D721Med (cell line): Measurements from ENCODE around the gene DFFB.

Experiments used
- DNase-seq: peaks from one replicate; pipeline ENCODE4 v3.0.0; 2011; ENCODE audit warnings: low spot score; ENCODE audit not compliant: insufficient read length
- FAIRE-seq: peaks from 2 replicates; lab custom pipeline; 2011; peaks lifted over from hg19 to GRCh38; lab: Jason Lieb, UNC
- TF ChIP-seq, protein P1 (sequence below): IDR thresholded peaks from 2 replicates; pipeline ENCODE4 v1.5.1; 2012; ENCODE audit warnings: mild to moderate bottlenecking, control low read depth; ENCODE audit not compliant: insufficient read depth; ENCODE audit errors: missing control alignments

DFFB gene

DNA sequence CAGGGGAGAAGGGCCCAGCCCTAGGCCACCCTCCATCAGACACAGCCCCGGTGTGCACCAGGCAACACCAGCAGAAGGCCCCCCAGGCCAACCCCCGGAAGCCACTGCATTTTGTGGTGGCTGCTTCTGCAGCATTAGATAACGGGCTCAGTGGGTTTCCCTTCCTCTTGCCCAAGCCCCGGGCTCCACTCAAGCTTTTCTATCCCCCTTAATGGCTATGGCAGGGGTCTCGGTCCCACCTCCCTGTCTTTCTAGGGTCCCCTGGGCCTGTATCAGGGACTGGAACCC lies 23.9 kb downstream of the DFFB start:
- TF ChIP-seq, protein P1, sequence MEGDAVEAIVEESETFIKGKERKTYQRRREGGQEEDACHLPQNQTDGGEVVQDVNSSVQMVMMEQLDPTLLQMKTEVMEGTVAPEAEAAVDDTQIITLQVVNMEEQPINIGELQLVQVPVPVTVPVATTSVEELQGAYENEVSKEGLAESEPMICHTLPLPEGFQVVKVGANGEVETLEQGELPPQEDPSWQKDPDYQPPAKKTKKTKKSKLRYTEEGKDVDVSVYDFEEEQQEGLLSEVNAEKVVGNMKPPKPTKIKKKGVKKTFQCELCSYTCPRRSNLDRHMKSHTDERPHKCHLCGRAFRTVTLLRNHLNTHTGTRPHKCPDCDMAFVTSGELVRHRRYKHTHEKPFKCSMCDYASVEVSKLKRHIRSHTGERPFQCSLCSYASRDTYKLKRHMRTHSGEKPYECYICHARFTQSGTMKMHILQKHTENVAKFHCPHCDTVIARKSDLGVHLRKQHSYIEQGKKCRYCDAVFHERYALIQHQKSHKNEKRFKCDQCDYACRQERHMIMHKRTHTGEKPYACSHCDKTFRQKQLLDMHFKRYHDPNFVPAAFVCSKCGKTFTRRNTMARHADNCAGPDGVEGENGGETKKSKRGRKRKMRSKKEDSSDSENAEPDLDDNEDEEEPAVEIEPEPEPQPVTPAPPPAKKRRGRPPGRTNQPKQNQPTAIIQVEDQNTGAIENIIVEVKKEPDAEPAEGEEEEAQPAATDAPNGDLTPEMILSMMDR, result no peak
- no peak for FAIRE-seq

DNA sequence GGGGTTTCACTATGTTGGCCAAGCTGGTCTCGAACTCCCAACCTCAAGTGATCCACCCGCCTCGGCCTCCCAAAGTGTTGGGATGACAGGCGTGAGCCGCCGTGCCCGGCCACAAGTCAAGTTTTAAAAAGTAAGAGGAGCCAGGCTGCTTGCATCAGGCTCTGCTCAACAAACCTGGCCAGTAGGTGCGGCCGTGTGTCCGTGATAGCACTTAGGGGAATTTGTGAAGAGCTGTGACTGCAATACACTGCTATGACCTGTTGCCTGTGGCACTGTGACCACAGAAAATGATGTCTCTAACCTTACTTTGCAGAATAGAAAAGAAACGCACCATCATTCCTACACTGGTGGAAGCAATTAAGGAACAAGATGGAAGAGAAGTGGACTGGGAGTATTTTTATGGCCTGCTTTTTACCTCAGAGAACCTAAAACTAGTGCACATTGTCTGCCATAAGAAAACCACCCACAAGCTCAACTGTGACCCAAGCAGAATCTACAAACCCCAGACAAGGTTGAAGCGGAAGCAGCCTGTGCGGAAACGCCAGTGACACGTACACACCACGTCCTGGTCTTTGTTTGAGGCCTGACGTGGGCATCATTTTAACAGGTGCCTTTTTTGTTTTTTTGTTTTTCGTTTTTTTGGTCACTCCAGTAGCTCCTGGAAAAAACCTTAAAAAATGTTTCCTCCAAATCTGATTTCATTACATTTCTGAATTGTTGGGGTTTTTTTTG lies 26.1 kb downstream of the DFFB start:
- TF ChIP-seq, protein P1, result no peak
- no peak for DNase-seq
- no peak for FAIRE-seq

More for the DNA sequence above, 23.9 kb downstream of the DFFB start:
- DNase-seq, result no peak

DNA sequence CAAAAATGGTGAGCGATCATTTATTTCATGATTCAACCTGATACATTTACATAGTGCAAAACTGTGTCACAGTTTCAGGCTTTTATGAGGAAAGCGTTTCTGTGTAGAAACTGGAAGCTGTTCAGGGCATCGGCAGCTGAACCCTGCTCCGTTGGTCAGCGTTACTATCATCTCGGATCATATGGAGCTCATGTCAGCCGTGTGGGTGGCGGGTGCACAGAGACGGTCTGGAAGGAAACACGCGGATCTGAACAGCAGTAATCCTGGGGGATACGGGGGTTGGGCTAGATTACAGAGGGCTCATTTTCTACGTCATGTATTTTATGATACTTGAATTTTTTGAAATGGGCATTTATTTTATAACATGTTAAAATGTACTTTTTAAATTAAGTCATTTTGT lies 27.7 kb downstream of the DFFB start:
- TF ChIP-seq, protein P1, result no peak

DNA sequence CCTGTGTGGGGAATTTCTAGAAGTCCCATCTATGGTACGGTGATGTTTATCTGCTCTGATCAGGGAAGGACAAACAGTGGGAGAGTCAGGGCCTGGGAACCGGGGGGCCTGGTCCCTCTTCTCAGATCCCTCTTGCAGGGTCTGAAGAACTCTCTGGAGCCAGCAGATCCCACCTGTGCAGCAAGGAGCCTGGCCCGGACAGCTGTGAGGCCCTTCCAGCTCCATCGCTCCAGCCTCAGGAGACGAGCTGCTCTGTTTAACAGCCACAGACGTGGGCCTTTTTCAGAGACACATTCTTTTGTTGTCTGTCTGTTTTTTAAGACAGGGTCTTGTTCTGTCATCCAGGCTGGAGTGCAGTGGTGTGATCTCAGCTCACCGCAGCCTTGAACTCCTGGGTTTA lies 28.3 kb downstream of the DFFB start:
- DNase-seq (no peak), FAIRE-seq (no peak)
- TF ChIP-seq, protein P1, result no peak

More for the DNA sequence above, 27.7 kb downstream of the DFFB start:
- no peak for FAIRE-seq
- DNase-seq, result no peak

DNA sequence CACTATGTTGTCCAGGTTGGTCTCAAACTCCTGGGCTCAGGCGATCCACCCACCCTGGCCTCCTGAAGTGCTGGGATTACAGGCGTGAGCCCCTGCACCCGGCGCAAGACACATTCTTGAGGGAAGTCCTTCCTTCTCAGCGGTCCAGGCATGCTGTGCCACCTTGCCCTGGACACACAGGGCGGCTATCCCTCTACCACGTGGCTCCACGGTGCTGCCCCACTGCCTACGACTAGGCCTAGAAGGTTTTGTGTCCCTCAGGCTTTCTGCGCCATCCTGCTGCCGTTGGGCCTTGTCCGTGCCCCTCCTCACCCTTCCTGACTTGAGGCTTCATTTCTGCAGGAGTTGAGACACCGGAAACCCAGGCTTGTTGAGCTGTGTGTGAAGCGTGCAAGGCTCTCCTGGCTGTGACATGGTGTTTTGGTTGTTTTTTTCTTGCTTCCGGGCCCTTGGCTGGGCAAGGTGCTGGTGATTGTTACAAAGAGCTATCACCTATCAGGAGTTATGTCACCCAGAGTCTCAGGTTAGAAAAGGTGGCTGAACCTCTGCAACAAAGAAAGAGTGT lies 28.9 kb downstream of the DFFB start:
- FAIRE-seq, result no peak
- DNase-seq, result no peak
- TF ChIP-seq, protein P1, result no peak

DNA sequence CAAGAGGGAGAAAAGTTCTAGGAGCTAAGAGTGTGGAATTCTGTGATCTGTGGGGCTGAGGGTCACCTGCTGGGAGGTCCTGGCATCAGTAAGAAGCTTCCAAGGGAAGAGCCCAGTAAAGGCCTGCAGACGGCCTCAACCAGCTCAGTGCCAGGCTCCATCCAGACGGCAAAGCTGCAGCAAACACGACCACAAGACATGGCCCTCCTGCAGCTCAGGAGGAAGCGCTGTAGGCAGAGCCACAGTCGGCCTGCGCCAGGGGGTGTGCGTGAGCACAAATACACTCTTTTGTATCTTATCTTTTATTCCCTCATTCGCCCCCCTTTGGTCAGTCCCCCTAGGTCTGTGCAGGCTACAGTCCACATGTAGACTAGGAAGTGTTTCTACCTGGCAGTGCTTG lies 29.4 kb downstream of the DFFB start:
- DNase-seq (no peak), FAIRE-seq (no peak)
- TF ChIP-seq, protein P1, result no peak

DNA sequence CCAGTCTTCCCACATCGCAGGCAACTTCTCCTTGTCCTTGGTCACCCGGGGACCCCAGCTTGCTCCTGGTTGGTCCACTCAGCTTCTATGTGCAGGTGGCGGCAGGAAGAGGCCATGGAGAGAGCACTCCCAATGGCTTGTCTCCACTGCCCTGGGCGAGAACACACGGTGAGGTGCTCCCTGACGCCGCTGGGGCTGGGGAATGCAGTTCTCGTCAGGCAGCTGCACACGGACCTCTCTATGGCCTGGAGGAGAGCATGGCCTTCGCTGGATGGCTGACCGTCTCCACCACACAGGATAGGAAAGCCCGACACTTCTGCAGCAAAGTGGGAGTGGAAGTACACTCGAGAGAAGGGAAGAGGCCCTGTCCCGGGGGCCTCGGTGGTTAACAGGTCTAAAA lies 31.0 kb downstream of the DFFB start:
- no peak for FAIRE-seq
- TF ChIP-seq, protein P1, result no peak
- no peak for DNase-seq
